ENCODE results near the gene CIBAR2.
"Not testable (repeated sequence)": the region's sequence is repeated elsewhere in the genome, so short reads cannot be mapped to it uniquely, and the experiment has no call there.

The CIBAR2 gene

DNA sequence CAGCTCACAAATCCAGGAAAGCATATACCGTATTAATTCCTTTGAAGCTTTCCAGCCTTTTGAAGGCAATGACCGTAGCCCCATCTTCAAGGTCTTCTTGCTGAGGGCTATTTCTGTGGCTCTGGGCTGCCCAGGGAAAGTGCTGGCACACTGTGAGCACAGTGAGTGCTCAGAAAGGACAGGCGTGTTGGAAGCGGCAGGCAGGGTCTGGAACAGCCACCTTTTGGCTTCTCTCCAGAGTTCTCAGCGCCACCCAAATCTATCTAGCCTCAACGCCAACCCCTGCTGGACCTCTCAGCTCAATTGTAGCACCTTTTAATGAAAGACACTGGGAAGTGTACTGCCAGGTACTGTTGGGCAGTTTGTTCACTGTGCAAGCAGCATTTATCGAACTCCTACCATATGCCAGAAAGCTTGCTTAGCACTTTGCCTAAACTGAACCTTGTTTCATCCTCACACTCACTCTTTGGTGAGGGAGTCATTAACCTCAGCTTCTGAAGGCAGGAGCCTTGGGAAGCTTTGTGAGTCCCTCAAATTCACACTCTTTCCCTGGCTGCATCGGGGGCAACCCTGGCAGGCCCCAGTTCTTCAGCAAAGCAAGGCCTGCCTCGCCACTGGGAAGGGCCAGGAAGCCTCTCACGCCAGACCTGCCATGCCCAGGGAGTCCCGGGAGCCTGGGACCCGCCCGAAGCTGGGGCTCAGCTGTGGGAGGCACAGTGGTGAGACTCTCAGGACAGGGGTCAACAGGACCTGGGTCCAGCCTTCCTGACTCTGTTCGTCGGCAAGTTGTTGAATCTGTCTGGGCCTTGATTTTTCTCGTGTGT, 13.5 kb upstream of the CIBAR2 start:
- Mint-ChIP-seq H3K27me3 (no peaks in the 10 kb centered on the region), H3K36me3 (ENCODE audit: low read depth) (no peaks in the 10 kb centered on the region), H3K27ac (peak overlapping the region; percentile 61), H3K9me3 (peaks cover 5% of the 10 kb centered on the region), H3K4me3 (no peak overlapping the region), H3K4me1 (ENCODE audit: low read depth) (peaks cover 22% of the 10 kb centered on the region)

DNA sequence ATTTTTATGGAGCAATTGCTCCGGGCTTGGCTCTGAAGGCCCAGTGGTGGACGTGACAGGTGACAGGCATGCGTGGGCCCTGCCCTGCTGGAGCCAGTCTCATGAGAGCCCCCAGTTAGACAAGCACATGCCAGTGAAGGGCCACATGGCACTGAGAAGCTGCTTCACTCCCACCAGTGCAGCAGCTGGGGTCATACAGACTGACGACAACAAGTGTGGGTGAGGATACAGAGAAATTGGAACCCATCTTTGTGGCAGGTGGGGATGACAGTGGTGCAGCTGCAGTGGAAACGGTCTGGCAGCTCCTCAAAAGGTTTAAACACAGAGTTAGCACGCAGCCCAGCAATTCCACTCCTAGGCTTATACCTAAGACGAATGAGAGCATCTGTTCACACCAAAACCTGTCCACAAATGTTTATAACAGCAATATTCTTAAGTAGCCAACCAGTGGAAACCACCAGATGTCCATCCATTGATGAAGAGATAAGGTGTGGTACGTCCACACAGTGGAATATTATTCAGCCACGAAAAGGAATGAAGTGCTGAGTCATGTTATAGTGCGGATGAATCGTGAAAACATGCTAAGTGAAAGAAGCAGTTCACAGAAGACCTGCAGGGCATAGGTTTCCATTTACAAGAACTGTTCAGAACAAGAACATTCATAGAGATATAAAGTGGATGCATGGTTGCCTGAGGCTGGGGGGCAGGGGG, 12.5 kb upstream of the CIBAR2 start:
- Mint-ChIP-seq H3K4me3 (no peak overlapping the region), H3K9me3 (peaks cover 5% of the 10 kb centered on the region), H3K36me3 (ENCODE audit: low read depth) (no peaks in the 10 kb centered on the region), H3K27ac (no peak overlapping the region), H3K27me3 (no peaks in the 10 kb centered on the region), H3K4me1 (ENCODE audit: low read depth) (peaks cover 22% of the 10 kb centered on the region)

DNA sequence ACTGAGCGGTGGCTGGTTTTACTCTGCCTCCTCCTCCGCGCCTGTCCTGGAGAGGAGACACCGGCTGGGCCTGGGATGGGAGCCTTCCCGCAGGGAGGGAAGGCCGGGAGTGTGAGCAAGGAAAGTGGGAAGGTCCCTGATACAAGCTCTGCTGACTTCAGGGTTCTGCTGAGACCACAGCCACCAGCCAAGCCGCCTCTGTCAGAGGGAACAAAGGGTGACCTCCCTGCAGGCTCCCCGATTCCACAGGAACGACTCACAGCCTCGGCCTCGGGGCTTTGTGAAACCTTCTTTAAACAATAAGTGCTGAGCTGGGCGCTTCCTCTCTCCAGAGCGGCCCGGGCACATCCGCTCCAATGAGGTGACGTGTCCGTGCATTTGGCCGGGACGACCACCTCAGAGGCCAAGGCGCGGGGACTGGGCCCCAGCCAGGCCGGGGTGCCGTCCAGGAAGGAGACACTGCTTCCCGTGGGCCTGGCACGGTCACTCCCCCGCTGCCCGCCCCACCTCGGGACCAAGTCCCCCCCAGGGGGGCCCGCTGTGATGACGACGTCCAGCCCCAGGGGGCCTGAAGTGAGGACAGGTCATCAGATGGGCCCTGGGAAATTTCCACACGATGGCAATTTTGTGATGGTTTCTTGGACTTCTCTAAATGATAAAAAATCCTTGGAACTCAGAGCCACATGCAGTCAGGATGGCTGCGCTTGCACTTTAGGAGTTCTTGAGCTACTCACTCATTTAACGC, 11.8 kb upstream of the CIBAR2 start:
- Mint-ChIP-seq H3K27me3 (no peaks in the 10 kb centered on the region), H3K27ac (no peak overlapping the region), H3K9me3 (peaks cover 5% of the 10 kb centered on the region), H3K36me3 (ENCODE audit: low read depth) (no peaks in the 10 kb centered on the region), H3K4me3 (no peak overlapping the region), H3K4me1 (ENCODE audit: low read depth) (peaks cover 22% of the 10 kb centered on the region)

DNA sequence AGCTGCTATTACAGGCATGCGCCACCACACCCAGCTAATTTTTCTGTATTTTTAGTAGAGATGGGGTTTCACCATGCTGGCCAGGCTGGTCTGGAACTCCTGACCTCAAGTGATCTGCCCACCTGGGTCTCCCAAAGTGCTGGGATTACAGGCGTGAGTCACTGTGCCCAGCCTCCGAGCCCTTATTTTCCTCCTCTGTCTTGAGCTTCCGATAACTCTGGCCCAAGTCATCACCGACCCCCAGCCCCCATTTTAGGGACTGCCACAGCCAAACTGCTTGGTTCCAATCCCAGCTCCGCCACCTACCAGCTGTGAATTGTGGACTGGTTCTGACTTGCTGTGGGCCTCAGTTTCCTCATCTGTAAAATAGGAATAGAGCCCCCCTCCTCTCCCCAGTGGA, 11.2 kb upstream of the CIBAR2 start:
- H3K4me1 Mint-ChIP-seq (ENCODE audit: low read depth), result peaks cover 22% of the 10 kb centered on the region
- not testable (repeated sequence) for H3K9me3 Mint-ChIP-seq; H3K4me3 Mint-ChIP-seq; H3K27me3 Mint-ChIP-seq; H3K27ac Mint-ChIP-seq; H3K36me3 Mint-ChIP-seq (ENCODE audit: low read depth)

DNA sequence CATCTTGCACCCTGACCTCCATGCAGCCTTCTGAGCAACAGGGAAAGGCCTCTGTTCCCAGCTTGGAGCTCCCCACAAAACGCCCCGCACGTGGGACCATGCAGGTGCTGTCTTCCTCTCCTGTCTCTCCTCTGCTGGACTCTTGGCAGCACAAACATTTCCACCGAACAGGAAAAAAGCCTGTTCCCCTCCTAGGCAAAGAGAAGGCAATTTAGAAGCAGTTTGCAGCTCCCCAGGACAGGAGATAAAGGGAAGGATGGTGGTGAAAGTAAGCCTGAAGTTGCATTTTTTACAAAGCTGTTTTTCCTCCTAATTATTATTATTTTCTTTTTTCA, 7.7 kb upstream of the CIBAR2 start:
- Mint-ChIP-seq H3K4me3 (no peak overlapping the region), H3K9me3 (peaks cover 4% of the 10 kb centered on the region), H3K27me3 (no peaks in the 10 kb centered on the region), H3K4me1 (ENCODE audit: low read depth) (peaks cover 9% of the 10 kb centered on the region), H3K27ac (no peak overlapping the region), H3K36me3 (ENCODE audit: low read depth) (no peaks in the 10 kb centered on the region)

DNA sequence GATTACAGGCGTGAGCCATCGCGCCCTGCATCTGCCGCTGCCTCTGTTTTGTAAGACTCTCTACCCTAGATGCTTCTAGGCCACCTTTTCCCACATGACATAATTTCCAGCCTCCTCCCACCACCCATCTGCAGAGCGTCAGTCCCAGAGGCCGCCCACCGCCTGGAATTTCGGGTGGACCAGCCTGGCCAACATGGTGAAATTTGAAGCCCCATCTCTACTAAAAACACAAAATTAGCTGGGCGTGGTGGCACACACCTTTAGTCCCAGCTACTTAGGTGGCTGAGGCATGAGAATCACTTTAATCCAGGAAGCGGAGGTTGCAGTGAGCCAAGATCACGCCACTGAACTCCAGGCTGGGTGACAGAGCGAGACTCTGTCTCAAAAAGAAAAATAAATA, 5.1 kb upstream of the CIBAR2 start:
- no peaks in the 10 kb centered on the region for H3K27me3 Mint-ChIP-seq

DNA sequence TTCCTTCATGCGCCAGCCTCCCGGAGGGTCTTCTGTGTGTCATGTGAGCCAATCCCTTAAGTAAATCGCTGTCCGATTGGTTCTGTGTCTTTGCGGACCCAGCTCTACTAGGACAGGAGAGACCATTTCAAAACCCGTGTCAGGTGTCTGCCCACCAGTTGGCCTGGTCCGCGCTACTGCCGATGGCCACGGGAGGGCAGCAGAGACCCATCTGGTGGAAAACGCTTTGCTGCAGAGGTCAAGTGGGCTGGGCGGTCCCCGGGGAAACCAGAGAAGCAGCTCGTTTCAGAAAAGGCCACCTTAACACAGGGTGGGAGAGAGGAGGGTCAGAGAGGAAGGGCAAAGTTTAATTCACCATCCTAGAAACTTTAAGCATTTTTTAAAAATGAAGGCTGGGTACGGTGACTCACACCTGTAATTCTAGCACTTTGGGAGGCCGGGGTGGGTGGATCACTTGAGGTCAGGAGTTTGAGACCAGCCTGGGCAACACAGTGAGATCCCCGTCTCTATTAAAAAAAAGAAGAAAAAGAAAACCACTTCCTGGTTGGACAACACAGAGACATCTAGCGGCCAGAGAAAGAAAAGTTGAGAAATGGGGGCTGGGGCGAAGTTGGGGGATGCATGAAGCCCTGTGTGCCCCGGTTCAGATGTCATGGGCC, 2.8 kb upstream of the CIBAR2 start:
- peaks cover 13% of the 10 kb centered on the region for H3K4me1 Mint-ChIP-seq (ENCODE audit: low read depth)
- H3K27me3 Mint-ChIP-seq, result no peaks in the 10 kb centered on the region
- H3K27ac Mint-ChIP-seq, result peak overlapping the region; percentile 89
- H3K4me3 Mint-ChIP-seq, result peak overlapping the region; percentile 68
- H3K36me3 Mint-ChIP-seq (ENCODE audit: low read depth), result no peaks in the 10 kb centered on the region
- no peaks in the 10 kb centered on the region for H3K9me3 Mint-ChIP-seq

More for the DNA sequence above, 5.1 kb upstream of the CIBAR2 start:
- Mint-ChIP-seq H3K4me3 (no peak overlapping the region), H3K4me1 (ENCODE audit: low read depth) (peaks cover 13% of the 10 kb centered on the region), H3K36me3 (ENCODE audit: low read depth) (no peaks in the 10 kb centered on the region), H3K9me3 (no peaks in the 10 kb centered on the region), H3K27ac (no peak overlapping the region)

DNA sequence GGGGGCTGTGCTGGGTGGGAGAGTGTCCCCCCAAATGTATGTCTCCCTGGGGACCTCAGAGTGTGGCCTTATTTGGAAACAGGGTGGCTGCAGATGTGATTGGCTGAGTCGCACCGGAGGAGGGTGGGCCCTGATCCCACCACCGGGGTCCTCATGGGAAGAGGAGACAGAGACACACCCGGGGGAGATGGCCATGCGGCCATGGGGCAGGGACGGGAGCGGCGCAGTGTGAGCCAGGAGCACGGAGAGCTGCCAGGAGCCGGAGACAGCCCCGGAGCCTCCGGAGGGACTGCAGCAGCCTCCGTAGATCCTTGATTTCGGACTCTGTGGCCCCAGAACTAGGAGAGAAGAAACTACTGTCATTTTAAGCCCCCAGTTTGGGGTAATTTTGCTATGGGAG, 1.6 kb upstream of the CIBAR2 start:
- Mint-ChIP-seq H3K4me3 (no peak overlapping the region), H3K9me3 (no peaks in the 10 kb centered on the region), H3K4me1 (ENCODE audit: low read depth) (peaks cover 13% of the 10 kb centered on the region), H3K27me3 (no peaks in the 10 kb centered on the region), H3K27ac (no peak overlapping the region), H3K36me3 (ENCODE audit: low read depth) (no peaks in the 10 kb centered on the region)

DNA sequence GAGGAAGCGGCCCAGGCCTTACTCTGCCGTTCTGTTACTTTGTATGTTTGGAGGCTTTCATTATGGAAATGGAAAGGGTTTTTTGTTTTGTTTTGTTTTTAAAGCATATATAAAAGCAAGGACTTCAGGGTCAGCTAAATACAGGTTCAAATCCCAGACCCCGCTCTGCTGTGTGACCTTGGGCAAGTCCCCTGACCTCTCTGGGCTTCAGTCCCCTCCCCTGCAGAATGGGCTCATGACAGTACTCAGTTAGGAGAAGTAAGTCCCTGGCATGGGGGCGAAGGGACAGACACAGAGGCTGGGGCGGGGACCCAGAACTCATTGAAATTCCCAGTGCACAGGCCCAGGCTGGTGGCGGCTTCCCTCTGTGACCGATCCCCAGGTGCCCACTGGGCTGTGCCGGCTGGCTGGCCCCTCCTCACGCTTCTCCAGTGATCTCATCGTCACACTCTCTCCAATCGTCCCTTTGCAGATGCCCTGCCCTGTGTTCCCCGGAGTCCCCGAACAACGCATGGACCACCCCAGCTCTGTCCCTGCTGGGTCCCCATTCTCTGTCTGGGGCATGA, 979 bp upstream of the CIBAR2 start:
- H3K27me3 Mint-ChIP-seq, result no peaks in the 10 kb centered on the region
- H3K9me3 Mint-ChIP-seq, result no peaks in the 10 kb centered on the region
- no peak overlapping the region for H3K4me3 Mint-ChIP-seq
- no peaks in the 10 kb centered on the region for H3K36me3 Mint-ChIP-seq (ENCODE audit: low read depth)
- no peak overlapping the region for H3K27ac Mint-ChIP-seq
- H3K4me1 Mint-ChIP-seq (ENCODE audit: low read depth), result peaks cover 13% of the 10 kb centered on the region

DNA sequence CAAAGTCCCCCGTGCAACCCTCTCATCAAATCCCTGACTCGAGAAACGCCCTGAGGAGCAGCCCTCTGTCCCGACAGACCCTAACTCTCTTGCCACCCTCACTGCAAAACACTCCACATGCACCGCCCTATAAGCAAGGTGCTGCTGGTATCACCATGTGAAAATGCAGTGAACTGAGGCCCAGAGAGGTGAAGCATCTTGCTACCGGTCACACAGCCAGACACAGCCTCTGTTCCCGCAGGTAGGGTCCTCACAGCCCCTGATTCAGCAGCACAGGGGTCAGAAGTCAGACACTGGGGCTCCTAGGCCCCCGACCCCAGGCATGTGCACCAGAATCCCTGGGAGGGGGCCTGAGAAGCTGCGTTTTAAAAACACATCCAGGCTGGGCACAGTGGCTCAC, 1.1 kb downstream of the CIBAR2 start:
- peaks cover 9% of the 10 kb centered on the region for H3K4me1 Mint-ChIP-seq (ENCODE audit: low read depth)
- H3K4me3 Mint-ChIP-seq, result no peak overlapping the region
- H3K27me3 Mint-ChIP-seq, result no peaks in the 10 kb centered on the region

DNA sequence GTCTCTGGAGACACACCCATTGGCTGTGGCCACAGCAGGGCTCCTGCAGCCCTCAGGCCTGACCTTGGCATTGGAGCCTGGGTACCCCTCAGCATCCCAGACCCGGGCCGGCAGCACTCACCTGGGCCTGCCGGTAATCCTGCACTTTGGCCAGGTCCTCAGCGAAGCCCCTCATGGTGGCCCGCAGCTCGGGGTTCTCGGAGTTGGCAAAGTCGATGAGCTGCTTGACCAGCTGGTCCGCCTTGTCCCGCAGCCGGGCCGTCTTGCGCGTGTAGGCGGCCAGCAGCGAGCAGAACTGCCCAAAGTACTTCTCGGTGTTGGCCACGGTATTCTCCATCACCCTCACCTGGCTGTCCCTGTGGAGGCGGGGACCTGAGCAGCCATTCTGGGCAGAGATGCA, 2.2 kb downstream of the CIBAR2 start:
- Mint-ChIP-seq H3K36me3 (ENCODE audit: low read depth) (no peaks in the 10 kb centered on the region), H3K27me3 (no peaks in the 10 kb centered on the region), H3K27ac (no peak overlapping the region), H3K9me3 (no peaks in the 10 kb centered on the region), H3K4me3 (no peak overlapping the region), H3K4me1 (ENCODE audit: low read depth) (peaks cover 10% of the 10 kb centered on the region)

More for the DNA sequence above, 1.1 kb downstream of the CIBAR2 start:
- Mint-ChIP-seq H3K9me3 (no peaks in the 10 kb centered on the region), H3K36me3 (ENCODE audit: low read depth) (no peaks in the 10 kb centered on the region), H3K27ac (no peak overlapping the region)

DNA sequence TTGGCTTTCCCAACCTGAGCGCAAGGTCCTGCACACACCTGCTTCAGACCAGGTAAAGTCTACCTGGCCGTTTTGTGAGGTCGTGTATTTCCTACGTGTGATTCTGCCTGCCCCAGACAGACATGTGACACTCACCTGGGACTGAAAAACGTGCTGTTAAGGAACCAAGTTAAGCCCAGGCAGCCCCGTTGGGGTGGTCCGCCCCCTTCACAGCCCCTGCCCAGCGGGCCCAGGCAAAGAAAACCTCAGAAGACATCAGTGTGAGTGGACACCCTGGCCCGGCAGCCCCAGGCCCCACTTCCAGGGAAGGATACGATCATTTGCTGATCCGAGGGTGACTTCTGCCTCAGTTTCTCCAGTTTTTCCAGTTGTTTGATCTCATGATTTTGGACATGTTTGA, 4.7 kb downstream of the CIBAR2 start:
- H3K9me3 Mint-ChIP-seq, result no peaks in the 10 kb centered on the region
- no peaks in the 10 kb centered on the region for H3K27me3 Mint-ChIP-seq
- no peak overlapping the region for H3K4me3 Mint-ChIP-seq
- peaks cover 25% of the 10 kb centered on the region for H3K4me1 Mint-ChIP-seq (ENCODE audit: low read depth)
- no peaks in the 10 kb centered on the region for H3K36me3 Mint-ChIP-seq (ENCODE audit: low read depth)
- no peak overlapping the region for H3K27ac Mint-ChIP-seq

DNA sequence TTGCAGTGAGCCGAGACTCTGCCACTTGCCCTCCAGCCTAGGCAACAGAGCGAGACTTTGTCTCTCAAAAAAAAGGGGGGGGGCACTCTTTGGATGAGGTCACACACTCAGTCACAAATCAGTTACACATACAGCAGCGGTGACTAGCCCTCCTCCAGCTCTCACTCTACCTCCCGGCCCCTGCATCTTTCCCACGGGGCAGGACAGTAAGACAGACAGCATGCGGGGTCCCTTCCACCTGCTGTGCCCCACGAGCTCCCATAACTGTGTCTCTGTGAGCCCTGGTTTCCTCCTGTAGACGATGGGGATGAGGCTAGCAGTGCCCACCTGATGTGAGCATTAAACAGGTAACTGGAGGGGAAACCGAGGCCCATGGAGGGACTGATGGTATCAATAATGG, 5.2 kb downstream of the CIBAR2 start:
- Mint-ChIP-seq H3K27me3 (no peaks in the 10 kb centered on the region), H3K36me3 (ENCODE audit: low read depth) (no peaks in the 10 kb centered on the region), H3K4me1 (ENCODE audit: low read depth) (peaks cover 27% of the 10 kb centered on the region), H3K4me3 (no peak overlapping the region), H3K27ac (no peak overlapping the region), H3K9me3 (no peaks in the 10 kb centered on the region)

DNA sequence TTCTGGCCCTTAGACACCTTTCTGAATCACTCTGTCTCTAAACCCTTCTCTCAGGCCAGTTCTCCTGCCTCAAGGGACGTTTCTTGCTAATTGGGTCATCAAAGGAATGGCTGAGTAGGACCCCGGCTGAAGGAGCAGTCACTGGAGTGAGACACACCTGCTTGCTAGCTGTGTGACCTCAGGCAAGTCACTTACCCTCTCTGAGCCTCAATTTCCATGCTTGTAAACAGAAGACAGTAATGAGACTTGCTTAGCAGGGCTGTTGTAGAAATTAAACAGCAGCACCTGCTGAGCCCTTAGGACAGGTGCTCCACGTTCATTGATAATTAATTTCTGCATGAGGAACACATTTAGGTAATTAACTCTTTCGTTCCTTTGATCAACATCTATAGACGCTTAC, 6.8 kb downstream of the CIBAR2 start:
- no peaks in the 10 kb centered on the region for H3K27me3 Mint-ChIP-seq

More for the DNA sequence above, 6.8 kb downstream of the CIBAR2 start:
- H3K9me3 Mint-ChIP-seq, result no peaks in the 10 kb centered on the region
- H3K36me3 Mint-ChIP-seq (ENCODE audit: low read depth), result no peaks in the 10 kb centered on the region
- H3K27ac Mint-ChIP-seq, result no peak overlapping the region
- peaks cover 33% of the 10 kb centered on the region for H3K4me1 Mint-ChIP-seq (ENCODE audit: low read depth)
- H3K4me3 Mint-ChIP-seq, result no peak overlapping the region

Data from stimulated activated naive CD8-positive, alpha-beta T cell treated with anti-CD3 and anti-CD28 coated beads, Interleukin-15, Interleukin-2, amounts not matched to agents 100 ng/mL and 50 ng/mL, for 24 hours (primary cell).